Right lobe of liver (tissue), 6 donors: Measurements from ENCODE around the gene CLNK. TPM values are rescaled to one million over a fixed set of nuclear protein-coding genes. Genes with fewer than 3 reads are reported as not detected.

ENCODE experiments used
- ATAC-seq, 4 donors: fragments of 200-7000 bp; cut with Tn5 transposase; one replicate each; pipeline ENCODE4 v1.9.1; 2020; ENCODE audit warnings: mild to moderate bottlenecking in 4 of 4, moderate library complexity in 4 of 4
- DNase-seq, 3 donors: peaks; one replicate each; pipeline ENCODE4 v3.0.0-alpha.2; 2020
- H3K27ac ChIP-seq, 3 donors: fragments of 200-600 bp; one replicate each; pipeline ENCODE4 v1.8.0; 2022
- H3K27me3 ChIP-seq, 2 donors: fragments of 200-600 bp; one replicate each; pipeline ENCODE4 v1.8.0; 2022
- H3K36me3 ChIP-seq, 4 donors: fragments of 200-600 bp; sonication (generic) in 1 of 4; one replicate each; pipeline versions ENCODE4 v1.5.1 to v1.8.0; 2017 to 2022; ENCODE audit warnings: control low read depth in 1 of 4
- H3K4me1 ChIP-seq, 4 donors: fragments of 200-600 bp; sonication (generic) in 1 of 4; one replicate each; pipeline versions ENCODE4 v1.5.1 to v1.8.0; 2017 to 2022; ENCODE audit warnings: control low read depth in 1 of 4
- H3K4me3 ChIP-seq, 3 donors: fragments of 200-600 bp; one replicate each; pipeline ENCODE4 v1.8.0; 2022
- H3K9me3 ChIP-seq, 4 donors: fragments of 200-600 bp; sonication (generic) in 1 of 4; one replicate each; pipeline versions ENCODE4 v1.5.1 to v1.8.0; 2017 to 2022; ENCODE audit warnings: control low read depth in 1 of 4
- POLR2A ChIP-seq: fragments of 450-650 bp; IDR thresholded peaks from one replicate; pipeline ENCODE4 v1.6.1; 2017; ENCODE audit warnings: antibody characterized with exemption, mild to moderate bottlenecking
- WGBS: methylation state at CpG from one replicate; pipeline ENCODE4 v1.1.6; 2018; ENCODE audit warnings: low coverage, low lambda C conversion rate; ENCODE audit not compliant: insufficient coverage; ENCODE audit errors: missing lambda C conversion rate; 5-methylcytosine and 5-hydroxymethylcytosine counted together
- intact Hi-C, 2 donors: fragments of 100-400 bp; cut with DNase I; formaldehyde crosslinking; loops; one replicate each; pipeline versions ENCODE4 v1.11.2 to v1.14.1; 2022
- total RNA-seq, 6 experiments: library from RNA; depleted of rRNA in 2 of 6; stranded (reverse); fragments of >200 nt in 2 of 6; fragmentation: NEBNext Ultra II Directional in 3 of 6; extraction: Animal tissue kit (Norgen Biotek cat#: 25700) in 3 of 6; gene quantifications; one replicate each; pipeline versions ENCODE4 v1.1.0 to v1.2.4, GENCODE V29; 2016 to 2023
- TF ChIP-seq, protein P1 (sequence below), 4 donors: fragments of 200-600 bp in 3 of 4; fragments of 450-650 bp in 1 of 4; IDR thresholded peaks; one replicate each; pipeline versions ENCODE4 v1.5.1 to v1.8.0; 2016 to 2022; ENCODE audit warnings: antibody characterized with exemption in 4 of 4, mild to moderate bottlenecking in 2 of 4
- donor health status: DM: no; HTN: yes; CAD: no.
- donor health status: DM: no; HTN: no; CAD: no.
- donor health status: DM: no; HTN: no; CAD: no.
- donor health status: DM: no; HTN: yes; CAD: no.
- donor health status: DM: no; HTN: yes; CAD: no.

CLNK gene
- total RNA-seq, 6 experiments from 2014 or later = not detected

GRCh38 chr4:10454726-10455125, 229.8 kb downstream of the CLNK start:
- no peak overlapping the region for H3K4me3 ChIP-seq
- intact Hi-C loops = no loop called here
- peaks cover 0 to 3% (median 0%) of the 10 kb centered on the region in 4 donors for H3K36me3 ChIP-seq
- H3K9me3 ChIP-seq = no peaks in the 10 kb centered on the region
- no peak overlapping the region for H3K27ac ChIP-seq
- 71% methylated on average over 2 of the region's 6 CpGs for WGBS
- ATAC-seq (no peak), DNase-seq (no peak)
- TF ChIP-seq, protein P1, sequence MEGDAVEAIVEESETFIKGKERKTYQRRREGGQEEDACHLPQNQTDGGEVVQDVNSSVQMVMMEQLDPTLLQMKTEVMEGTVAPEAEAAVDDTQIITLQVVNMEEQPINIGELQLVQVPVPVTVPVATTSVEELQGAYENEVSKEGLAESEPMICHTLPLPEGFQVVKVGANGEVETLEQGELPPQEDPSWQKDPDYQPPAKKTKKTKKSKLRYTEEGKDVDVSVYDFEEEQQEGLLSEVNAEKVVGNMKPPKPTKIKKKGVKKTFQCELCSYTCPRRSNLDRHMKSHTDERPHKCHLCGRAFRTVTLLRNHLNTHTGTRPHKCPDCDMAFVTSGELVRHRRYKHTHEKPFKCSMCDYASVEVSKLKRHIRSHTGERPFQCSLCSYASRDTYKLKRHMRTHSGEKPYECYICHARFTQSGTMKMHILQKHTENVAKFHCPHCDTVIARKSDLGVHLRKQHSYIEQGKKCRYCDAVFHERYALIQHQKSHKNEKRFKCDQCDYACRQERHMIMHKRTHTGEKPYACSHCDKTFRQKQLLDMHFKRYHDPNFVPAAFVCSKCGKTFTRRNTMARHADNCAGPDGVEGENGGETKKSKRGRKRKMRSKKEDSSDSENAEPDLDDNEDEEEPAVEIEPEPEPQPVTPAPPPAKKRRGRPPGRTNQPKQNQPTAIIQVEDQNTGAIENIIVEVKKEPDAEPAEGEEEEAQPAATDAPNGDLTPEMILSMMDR (IDR thresholded peaks at IDR 0.05) = no peak
- TF ChIP-seq POLR2A = no peak
- H3K27me3 ChIP-seq = no peaks in the 10 kb centered on the region
- peaks cover 0 to 5% (median 0%) of the 10 kb centered on the region in 4 donors for H3K4me1 ChIP-seq

GRCh38 chr4:10454121-10454520, 230.4 kb downstream of the CLNK start:
- ATAC-seq = no peak
- TF ChIP-seq, protein P1 (IDR thresholded peaks at IDR 0.05) = no peak
- no peak for TF ChIP-seq POLR2A
- peaks cover 0 to 5% (median 0%) of the 10 kb centered on the region in 4 donors for H3K4me1 ChIP-seq
- 100% methylated on average over 1 of the region's 1 CpG for WGBS
- H3K4me3 ChIP-seq = no peak overlapping the region
- intact Hi-C loops = no loop called here
- peaks cover 0 to 3% (median 0%) of the 10 kb centered on the region in 4 donors for H3K36me3 ChIP-seq
- H3K9me3 ChIP-seq = no peaks in the 10 kb centered on the region
- H3K27me3 ChIP-seq = no peaks in the 10 kb centered on the region
- H3K27ac ChIP-seq = no peak overlapping the region
- DNase-seq = no peak

GRCh38 chr4:10448991-10449390, 235.6 kb downstream of the CLNK start:
- no peak overlapping the region for H3K4me3 ChIP-seq
- TF ChIP-seq POLR2A = no peak
- TF ChIP-seq, protein P1 (IDR thresholded peaks at IDR 0.05) = no peak
- intact Hi-C loops = no loop called here
- no peak overlapping the region for H3K27ac ChIP-seq
- H3K27me3 ChIP-seq = no peaks in the 10 kb centered on the region
- H3K36me3 ChIP-seq = peaks cover 0 to 11% (median 2%) of the 10 kb centered on the region in 4 donors
- no peaks in the 10 kb centered on the region for H3K9me3 ChIP-seq
- peaks cover 0 to 5% (median 0%) of the 10 kb centered on the region in 4 donors for H3K4me1 ChIP-seq
- DNase-seq (no peak), ATAC-seq (no peak)
- WGBS = 85% methylated on average over 4 of the region's 5 CpGs

DNA sequence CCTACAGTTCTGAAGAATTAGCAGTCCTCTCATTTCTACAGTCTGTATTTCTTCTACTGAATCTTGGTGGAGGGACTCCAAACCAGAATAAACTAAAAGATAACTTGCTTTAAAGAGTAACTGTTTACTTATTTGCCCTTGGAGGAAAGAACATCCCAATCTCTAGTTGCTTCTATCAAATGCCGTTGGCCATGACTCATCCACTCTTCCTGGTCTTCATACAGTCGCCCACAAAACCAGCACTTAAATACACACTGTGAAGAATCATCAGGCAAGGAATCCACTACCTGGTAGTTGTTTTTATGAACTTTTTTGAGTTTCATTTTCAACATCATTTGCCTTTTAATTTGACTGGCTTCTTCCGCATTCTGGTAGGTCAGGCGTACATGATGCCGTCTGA, 241.6 kb downstream of the CLNK start:
- TF ChIP-seq POLR2A = no peak
- TF ChIP-seq, protein P1 (IDR thresholded peaks at IDR 0.05) = no peak
- Histone ChIP-seq H3K27ac (no peak overlapping the region), H3K27me3 (no peaks in the 10 kb centered on the region), H3K36me3 (peaks cover 0 to 10% (median 2%) of the 10 kb centered on the region in 4 donors), H3K4me1 (no peaks in the 10 kb centered on the region), H3K9me3 (no peaks in the 10 kb centered on the region), H3K4me3 (no peak overlapping the region)
- ATAC-seq (no peak), DNase-seq (no peak)
- 87% methylated on average over 5 of the region's 5 CpGs for WGBS
- intact Hi-C loops = no loop called here

DNA sequence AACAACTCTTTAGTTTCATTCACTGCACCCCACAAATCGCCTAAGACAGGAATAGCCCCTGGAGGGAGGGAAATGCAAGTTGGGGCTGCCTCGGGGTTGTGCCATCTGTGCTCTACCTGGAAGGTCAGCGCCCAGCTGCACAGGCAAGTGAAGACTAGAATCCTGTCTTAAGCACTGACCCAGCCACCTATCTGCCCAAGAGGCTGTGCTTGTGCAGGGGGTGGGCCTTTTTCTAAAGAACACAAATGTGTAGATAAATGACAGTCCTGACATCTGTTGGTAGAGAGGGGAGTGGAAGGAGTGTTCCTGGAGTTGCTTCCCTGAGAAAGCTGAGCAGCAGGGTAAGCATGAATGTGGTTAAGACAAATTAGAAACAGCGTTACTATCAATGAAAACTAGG, 243.1 kb downstream of the CLNK start:
- 68% methylated on average over 3 of the region's 4 CpGs for WGBS
- Histone ChIP-seq H3K9me3 (no peaks in the 10 kb centered on the region), H3K27ac (no peak overlapping the region), H3K4me3 (no peak overlapping the region), H3K4me1 (no peaks in the 10 kb centered on the region), H3K27me3 (no peaks in the 10 kb centered on the region), H3K36me3 (peaks cover 0 to 10% (median 2%) of the 10 kb centered on the region in 4 donors)
- ATAC-seq = no peak
- TF ChIP-seq POLR2A = no peak
- TF ChIP-seq, protein P1 (IDR thresholded peaks at IDR 0.05) = no peak
- no peak for DNase-seq
- intact Hi-C loops = no loop called here
